MM.1S (cell line): Measurements from ENCODE around the gene TBX2.

Experiments
- DNase-seq: peaks from one replicate; pipeline ENCODE4 v3.0.0-alpha.2; 2015
- H2AFZ ChIP-seq: fragments of 300-600 bp; sonication (generic); 2 replicates; pipeline ENCODE4 v1.6.0; 2016; ENCODE audit warnings: antibody characterized with exemption, low read length
- H3F3A ChIP-seq: fragments of 300-600 bp; sonication (generic); 2 replicates; pipeline ENCODE4 v1.6.1; 2016; ENCODE audit warnings: mild to moderate bottlenecking, antibody characterized with exemption, low read length, moderate library complexity, mixed read lengths; ENCODE audit not compliant: insufficient read depth
- H3K27ac ChIP-seq: fragments of 300-600 bp; sonication (generic); 2 replicates; pipeline ENCODE4 v1.5.1; 2016; ENCODE audit warnings: mild to moderate bottlenecking, low read length
- H3K27me3 ChIP-seq: fragments of 300-600 bp; sonication (generic); replicated peaks from 2 replicates; pipeline ENCODE4 v1.6.0; 2016; ENCODE audit warnings: low read length; ENCODE audit not compliant: insufficient read depth
- H3K36me3 ChIP-seq: fragments of 300-600 bp; sonication (generic); replicated peaks from 2 replicates; pipeline ENCODE4 v1.6.1; 2016; ENCODE audit warnings: mild to moderate bottlenecking, low read length, mixed read lengths; ENCODE audit not compliant: insufficient read depth
- H3K4me1 ChIP-seq: fragments of 300-600 bp; sonication (generic); 2 replicates; pipeline ENCODE4 v1.6.1; 2016; ENCODE audit warnings: low read length, mixed read lengths
- H3K4me2 ChIP-seq: fragments of 300-600 bp; sonication (generic); 2 replicates; pipeline ENCODE4 v1.6.0; 2016; ENCODE audit warnings: low read depth, low read length
- H3K4me3 ChIP-seq: fragments of 300-600 bp; sonication (generic); 2 replicates; pipeline ENCODE4 v1.5.1; 2016; ENCODE audit warnings: low read length, mixed read lengths
- H3K79me2 ChIP-seq: fragments of 300-600 bp; sonication (generic); 2 replicates; pipeline ENCODE4 v1.6.1; 2016; ENCODE audit warnings: mixed run types, low read length, mixed read lengths
- H3K9ac ChIP-seq: fragments of 300-600 bp; sonication (generic); 2 replicates; pipeline ENCODE4 v1.6.1; 2016; ENCODE audit warnings: low read length, mixed read lengths
- H3K9me2 ChIP-seq: fragments of 300-600 bp; sonication (generic); replicated peaks from 2 replicates; pipeline ENCODE4 v1.6.1; 2016; ENCODE audit warnings: mild to moderate bottlenecking, low read length, mixed read lengths; ENCODE audit not compliant: insufficient read depth
- H3K9me3 ChIP-seq: fragments of 300-600 bp; sonication (generic); replicated peaks from 2 replicates; pipeline ENCODE4 v1.6.1; 2016; ENCODE audit warnings: mild to moderate bottlenecking, low read length, mixed read lengths; ENCODE audit not compliant: insufficient read depth
- H4K20me1 ChIP-seq: fragments of 300-600 bp; sonication (generic); 2 replicates; pipeline ENCODE4 v1.6.1; 2016; ENCODE audit warnings: mild to moderate bottlenecking, low read length, moderate library complexity, mixed read lengths; ENCODE audit not compliant: insufficient read depth
- EZH2 ChIP-seq: fragments of 300-600 bp; sonication (generic); optimal IDR thresholded peaks from 2 replicates; pipeline ENCODE3; 2017; ENCODE audit warnings: low read depth, mild to moderate bottlenecking, antibody characterized with exemption, low read length, mixed read lengths
- EZH2phosphoT487 ChIP-seq: fragments of 300-600 bp; sonication (generic); IDR thresholded peaks from 2 replicates; pipeline ENCODE4 v1.6.1; 2018; ENCODE audit warnings: antibody characterized with exemption, low read length
- TF ChIP-seq, protein P1 (sequence below): fragments of 300-600 bp; sonication (generic); IDR thresholded peaks from 2 replicates; pipeline ENCODE4 v1.5.1; 2016; ENCODE audit warnings: antibody characterized with exemption, low read length, mixed read lengths

TBX2 gene

DNA sequence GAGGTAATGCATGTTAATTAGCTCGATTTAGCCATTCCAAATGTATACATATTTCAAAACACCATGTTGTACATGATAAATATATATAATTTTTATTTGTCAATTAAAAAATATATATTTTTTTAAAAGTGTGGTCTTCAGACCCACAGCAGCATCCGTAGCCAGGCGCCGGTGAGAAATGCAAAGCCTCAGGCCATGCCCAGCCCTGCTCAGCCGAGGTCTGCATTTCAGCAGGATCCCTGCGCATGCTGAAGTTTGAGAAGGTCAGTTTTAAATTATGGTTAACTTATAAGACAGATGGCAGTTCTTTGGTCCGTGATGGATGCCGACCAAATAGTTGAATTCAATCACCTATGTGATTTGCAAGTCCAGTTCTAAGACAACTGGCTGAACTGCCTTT, 28.0 kb upstream of the TBX2 start:
- no peak overlapping the region for H3K27ac ChIP-seq
- H4K20me1 ChIP-seq = no peaks in the 10 kb centered on the region
- H3K9me2 ChIP-seq = no peaks in the 10 kb centered on the region
- no peaks in the 10 kb centered on the region for H3K9me3 ChIP-seq
- no peak overlapping the region for H3K9ac ChIP-seq
- H3F3A ChIP-seq = no peaks in the 10 kb centered on the region
- no peaks in the 10 kb centered on the region for H3K36me3 ChIP-seq
- H3K4me2 ChIP-seq = no peak overlapping the region
- TF ChIP-seq, protein P1, sequence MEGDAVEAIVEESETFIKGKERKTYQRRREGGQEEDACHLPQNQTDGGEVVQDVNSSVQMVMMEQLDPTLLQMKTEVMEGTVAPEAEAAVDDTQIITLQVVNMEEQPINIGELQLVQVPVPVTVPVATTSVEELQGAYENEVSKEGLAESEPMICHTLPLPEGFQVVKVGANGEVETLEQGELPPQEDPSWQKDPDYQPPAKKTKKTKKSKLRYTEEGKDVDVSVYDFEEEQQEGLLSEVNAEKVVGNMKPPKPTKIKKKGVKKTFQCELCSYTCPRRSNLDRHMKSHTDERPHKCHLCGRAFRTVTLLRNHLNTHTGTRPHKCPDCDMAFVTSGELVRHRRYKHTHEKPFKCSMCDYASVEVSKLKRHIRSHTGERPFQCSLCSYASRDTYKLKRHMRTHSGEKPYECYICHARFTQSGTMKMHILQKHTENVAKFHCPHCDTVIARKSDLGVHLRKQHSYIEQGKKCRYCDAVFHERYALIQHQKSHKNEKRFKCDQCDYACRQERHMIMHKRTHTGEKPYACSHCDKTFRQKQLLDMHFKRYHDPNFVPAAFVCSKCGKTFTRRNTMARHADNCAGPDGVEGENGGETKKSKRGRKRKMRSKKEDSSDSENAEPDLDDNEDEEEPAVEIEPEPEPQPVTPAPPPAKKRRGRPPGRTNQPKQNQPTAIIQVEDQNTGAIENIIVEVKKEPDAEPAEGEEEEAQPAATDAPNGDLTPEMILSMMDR = no peak
- TF ChIP-seq EZH2phosphoT487 = no peak
- TF ChIP-seq EZH2 = no peak
- H3K79me2 ChIP-seq = no peaks in the 10 kb centered on the region
- DNase-seq = no peak
- H3K4me3 ChIP-seq = no peak overlapping the region
- H2AFZ ChIP-seq = no peak overlapping the region
- H3K4me1 ChIP-seq = no peaks in the 10 kb centered on the region
- H3K27me3 ChIP-seq = no peaks in the 10 kb centered on the region

DNA sequence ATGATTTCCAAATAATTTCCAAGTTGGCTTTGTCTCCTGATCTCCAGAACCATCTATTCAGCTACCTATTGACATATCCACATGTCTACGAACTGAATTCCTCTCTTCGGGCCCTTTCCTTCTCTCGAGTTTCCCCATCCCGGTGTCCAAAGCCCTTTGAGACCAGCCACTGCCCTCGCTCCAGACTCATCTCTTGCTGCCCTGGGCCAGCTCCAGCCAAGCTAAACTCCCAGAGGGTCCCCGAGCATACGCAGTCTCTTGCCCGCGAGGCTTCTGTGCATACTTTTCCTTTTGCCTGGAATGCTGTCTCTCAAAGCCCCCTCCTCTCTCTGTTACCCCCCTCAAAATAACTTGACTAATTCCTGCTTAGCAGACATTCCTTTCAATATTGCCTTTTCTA, 27.2 kb upstream of the TBX2 start:
- DNase-seq = no peak
- H3K27me3 ChIP-seq = no peaks in the 10 kb centered on the region
- no peak overlapping the region for H3K9ac ChIP-seq
- no peaks in the 10 kb centered on the region for H3K79me2 ChIP-seq
- H3K9me3 ChIP-seq = no peaks in the 10 kb centered on the region
- H2AFZ ChIP-seq = no peak overlapping the region
- no peaks in the 10 kb centered on the region for H3K4me1 ChIP-seq
- H3F3A ChIP-seq = no peaks in the 10 kb centered on the region
- no peak overlapping the region for H3K4me2 ChIP-seq
- H3K36me3 ChIP-seq = no peaks in the 10 kb centered on the region
- H4K20me1 ChIP-seq = no peaks in the 10 kb centered on the region
- no peak overlapping the region for H3K27ac ChIP-seq
- no peaks in the 10 kb centered on the region for H3K9me2 ChIP-seq
- no peak overlapping the region for H3K4me3 ChIP-seq
- no peak for TF ChIP-seq EZH2
- TF ChIP-seq, protein P1 = no peak
- TF ChIP-seq EZH2phosphoT487 = no peak

- H3K4me2 ChIP-seq = no peak overlapping the region
- DNase-seq = no peak
- H4K20me1 ChIP-seq = no peaks in the 10 kb centered on the region
- no peaks in the 10 kb centered on the region for H3K9me3 ChIP-seq
- no peak overlapping the region for H3K9ac ChIP-seq
- H3F3A ChIP-seq = no peaks in the 10 kb centered on the region
- H3K4me3 ChIP-seq = no peak overlapping the region
- no peak for TF ChIP-seq EZH2phosphoT487
- TF ChIP-seq, protein P1 = no peak
- TF ChIP-seq EZH2 = no peak
- no peaks in the 10 kb centered on the region for H3K36me3 ChIP-seq
- no peak overlapping the region for H2AFZ ChIP-seq
- no peaks in the 10 kb centered on the region for H3K4me1 ChIP-seq
- H3K9me2 ChIP-seq = no peaks in the 10 kb centered on the region
- no peaks in the 10 kb centered on the region for H3K27me3 ChIP-seq
- no peak overlapping the region for H3K27ac ChIP-seq
- no peaks in the 10 kb centered on the region for H3K79me2 ChIP-seq
Observed at GRCh38 chr17:61376931-61377838, 22.5 kb upstream of the TBX2 start.
